ENCODE measurements around the gene HEATR5A. TPM values are rescaled to one million over a fixed set of nuclear protein-coding genes. Genes with fewer than 3 reads are reported as not detected.

The HEATR5A gene
- total RNA-seq, 1 donor from 2014 or later, result 11.6 TPM

GRCh38 chr14:31395119-31395518 is 25.2 kb downstream of the HEATR5A start:
- intact Hi-C loops (cut with DNase I), result no loop called here
- no peak for TF ChIP-seq CTCF (IDR thresholded peaks at IDR 0.05)
- no peaks in the 10 kb centered on the region for H3K9me3 ChIP-seq
- H3K4me3 ChIP-seq, result no peak overlapping the region
- H3K27me3 ChIP-seq, result no peaks in the 10 kb centered on the region
- H3K36me3 ChIP-seq, result peaks cover 32 to 57% of the 10 kb centered on the region in 2 donors
- no peak for DNase-seq (ENCODE audit: low spot score in 2 of 2)
- no peak overlapping the region for H3K27ac ChIP-seq
- H3K4me1 ChIP-seq, result no peaks in the 10 kb centered on the region

GRCh38 chr14:31391977-31392503 is 28.3 kb downstream of the HEATR5A start:
- DNase-seq (ENCODE audit: low spot score in 2 of 2), result no peak
- Histone ChIP-seq H3K4me1 (no peaks in the 10 kb centered on the region), H3K4me3 (no peak overlapping the region), H3K27me3 (no peaks in the 10 kb centered on the region), H3K36me3 (peaks cover 20 to 37% of the 10 kb centered on the region in 2 donors), H3K9me3 (no peaks in the 10 kb centered on the region), H3K27ac (no peak overlapping the region)
- TF ChIP-seq CTCF (IDR thresholded peaks at IDR 0.05), result no peak
- intact Hi-C loops (cut with DNase I), result no loop called here

DNA sequence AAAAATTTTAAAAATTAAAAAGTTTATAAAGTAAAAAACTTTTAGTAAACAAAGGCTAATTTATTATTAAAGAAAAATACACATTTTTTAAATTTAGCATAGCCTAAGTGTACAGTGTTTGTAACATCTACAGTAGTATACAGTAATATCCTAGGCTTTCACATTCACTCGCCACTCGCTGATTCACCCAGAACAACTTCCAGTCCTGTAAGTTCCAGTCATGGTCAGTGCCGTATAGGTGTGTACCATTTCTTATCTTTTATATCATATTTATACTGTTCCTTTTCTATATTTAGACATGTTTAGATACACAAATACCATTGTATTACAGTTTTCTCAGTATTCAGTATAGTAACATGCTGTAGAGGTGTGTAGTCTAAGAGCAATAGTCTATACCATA is 28.9 kb downstream of the HEATR5A start:
- no peaks in the 10 kb centered on the region for H3K27me3 ChIP-seq
- H3K36me3 ChIP-seq, result peaks cover 21 to 36% of the 10 kb centered on the region in 2 donors
- no peaks in the 10 kb centered on the region for H3K4me1 ChIP-seq
- H3K4me3 ChIP-seq, result no peak overlapping the region
- H3K9me3 ChIP-seq, result no peaks in the 10 kb centered on the region
- no peak for TF ChIP-seq CTCF (IDR thresholded peaks at IDR 0.05)
- intact Hi-C loops (cut with DNase I), result no loop called here
- no peak overlapping the region for H3K27ac ChIP-seq
- no peak for DNase-seq (ENCODE audit: low spot score in 2 of 2)

- Histone ChIP-seq H3K9me3 (no peaks in the 10 kb centered on the region), H3K27ac (no peak overlapping the region), H3K36me3 (peaks cover 18 to 40% of the 10 kb centered on the region in 2 donors)
Observed at GRCh38 chr14:31389946-31390345, 30.4 kb downstream of the HEATR5A start.

GRCh38 chr14:31388687-31389413 is 31.5 kb downstream of the HEATR5A start:
- no peak for TF ChIP-seq CTCF (IDR thresholded peaks at IDR 0.05)
- Histone ChIP-seq H3K36me3 (peaks cover 20 to 39% of the 10 kb centered on the region in 2 donors), H3K9me3 (no peaks in the 10 kb centered on the region), H3K4me3 (no peak overlapping the region), H3K27me3 (no peaks in the 10 kb centered on the region), H3K27ac (no peak overlapping the region), H3K4me1 (no peaks in the 10 kb centered on the region)
- intact Hi-C loops (cut with DNase I), result loop anchor here (10.0 kb wide), 1 partner anchor 56 kb away; no protein-coding TSS in a partner anchor
- DNase-seq (ENCODE audit: low spot score in 2 of 2), result no peak

More at GRCh38 chr14:31389946-31390345, 30.4 kb downstream of the HEATR5A start:
- intact Hi-C loops (cut with DNase I), result loop anchor here (10.0 kb wide), 1 partner anchor 55 kb away; no protein-coding TSS in a partner anchor
- no peak overlapping the region for H3K4me3 ChIP-seq
- no peak for DNase-seq (ENCODE audit: low spot score in 2 of 2)
- no peaks in the 10 kb centered on the region for H3K4me1 ChIP-seq
- no peaks in the 10 kb centered on the region for H3K27me3 ChIP-seq
- TF ChIP-seq CTCF (IDR thresholded peaks at IDR 0.05), result no peak

Data from ascending aorta (tissue), 2 donors.